Neural progenitor cell (in vitro differentiated cells): Measurements from ENCODE around the gene UBE3C. TPM values are rescaled to one million over a fixed set of nuclear protein-coding genes. Genes with fewer than 3 reads are reported as not detected.

Experiments
- DNase-seq: peaks from one replicate; pipeline ENCODE4 v3.0.0-alpha.2; 2016; ENCODE audit warnings: low spot score
- H2AFZ ChIP-seq: fragments of 200-600 bp; sonication (generic); replicated peaks from 2 replicates; pipeline ENCODE4 v1.6.1; 2016; ENCODE audit warnings: antibody characterized with exemption
- H3F3A ChIP-seq: fragments of 200-600 bp; sonication (generic); 2 replicates; pipeline ENCODE4 v1.6.1; 2016; ENCODE audit warnings: antibody characterized with exemption, low read depth
- H3K27ac ChIP-seq: fragments of 200-600 bp; sonication (generic); 2 replicates; pipeline ENCODE4 v1.5.1; 2016; ENCODE audit warnings: mild to moderate bottlenecking
- H3K27me3 ChIP-seq: fragments of 200-600 bp; sonication (generic); 2 replicates; pipeline ENCODE4 v1.6.1; 2016; ENCODE audit warnings: mild to moderate bottlenecking, moderate library complexity
- H3K36me3 ChIP-seq: fragments of 200-600 bp; sonication (generic); 2 replicates; pipeline ENCODE4 v1.5.1; 2016
- H3K4me1 ChIP-seq: fragments of 200-600 bp; sonication (generic); 2 replicates; pipeline ENCODE4 v1.6.1; 2016; ENCODE audit warnings: mixed run types
- H3K4me2 ChIP-seq: fragments of 200-600 bp; sonication (generic); 2 replicates; pipeline ENCODE4 v1.6.1; 2016
- H3K4me3 ChIP-seq: fragments of 200-600 bp; sonication (generic); 2 replicates; pipeline ENCODE4 v1.5.1; 2016
- H3K79me2 ChIP-seq: fragments of 200-600 bp; sonication (generic); 2 replicates; pipeline ENCODE4 v1.6.1; 2016; ENCODE audit warnings: low read depth
- H3K9ac ChIP-seq: fragments of 200-600 bp; sonication (generic); 2 replicates; pipeline ENCODE4 v1.6.1; 2016
- H3K9me3 ChIP-seq: fragments of 200-600 bp; sonication (generic); 2 replicates; pipeline ENCODE4 v1.5.1; 2016; ENCODE audit warnings: low read depth
- H4K20me1 ChIP-seq: fragments of 200-600 bp; sonication (generic); 2 replicates; pipeline ENCODE4 v1.6.1; 2016; ENCODE audit warnings: low read depth
- H3K27ac Mint-ChIP-seq: 3 replicates; pipeline ENCODE4 v1.8.0; 2021; ENCODE audit warnings: mixed read lengths
- H3K27me3 Mint-ChIP-seq: 2 replicates; pipeline ENCODE4 v1.8.0; 2022; ENCODE audit warnings: low read depth, mild to moderate bottlenecking, inconsistent platforms, moderate library complexity, mixed read lengths; ENCODE audit not compliant: insufficient read depth
- H3K36me3 Mint-ChIP-seq: 3 replicates; pipeline ENCODE4 v1.8.0; 2021; ENCODE audit warnings: mixed read lengths
- H3K4me1 Mint-ChIP-seq: 3 replicates; pipeline ENCODE4 v1.8.0; 2021; ENCODE audit warnings: mixed read lengths
- H3K4me3 Mint-ChIP-seq: 3 replicates; pipeline ENCODE4 v1.8.0; 2021; ENCODE audit warnings: mild to moderate bottlenecking, moderate library complexity, mixed read lengths
- H3K9me3 Mint-ChIP-seq: 3 replicates; pipeline ENCODE4 v1.8.0; 2020; ENCODE audit warnings: mixed read lengths
- CTCF ChIP-seq: fragments of 200-600 bp; sonication (generic); IDR thresholded peaks from 2 replicates; pipeline ENCODE4 v1.5.1; 2017; ENCODE audit warnings: antibody characterized with exemption, mild to moderate bottlenecking
- EZH2 ChIP-seq: fragments of 200-600 bp; sonication (generic); IDR thresholded peaks from 2 replicates; pipeline ENCODE4 v1.6.1; 2017; ENCODE audit warnings: antibody characterized with exemption, mild to moderate bottlenecking, moderate library complexity
- EZH2phosphoT487 ChIP-seq: fragments of 200-600 bp; sonication (generic); IDR thresholded peaks from 2 replicates; pipeline ENCODE4 v1.6.1; 2017; ENCODE audit warnings: antibody characterized with exemption
- total RNA-seq: library from RNA; depleted of rRNA; stranded (reverse); fragments of >200 nt; gene quantifications from 2 replicates; pipeline ENCODE4 v1.2.3, GENCODE V29; 2015; ENCODE audit warnings: low replicate concordance

Gene UBE3C
- total RNA-seq, 1 donor from 2014 or later: 65.9 TPM

GRCh38 chr7:157294773-157295172 is 156.0 kb downstream of the UBE3C start:
- no peak for TF ChIP-seq EZH2phosphoT487
- TF ChIP-seq CTCF: no peak
- TF ChIP-seq EZH2: no peak
- H4K20me1 ChIP-seq: no peaks in the 10 kb centered on the region
- no peak overlapping the region for H3K9ac ChIP-seq
- peaks cover 12% of the 10 kb centered on the region for H3K27me3 Mint-ChIP-seq
- no peak for DNase-seq
- peaks cover 15% of the 10 kb centered on the region for H3K4me1 Mint-ChIP-seq
- no peaks in the 10 kb centered on the region for H3K4me1 ChIP-seq
- no peak overlapping the region for H3K27ac Mint-ChIP-seq
- H3K4me3 ChIP-seq: no peak overlapping the region
- H3F3A ChIP-seq: no peaks in the 10 kb centered on the region
- no peaks in the 10 kb centered on the region for H3K27me3 ChIP-seq
- H3K4me2 ChIP-seq: no peak overlapping the region
- H3K9me3 Mint-ChIP-seq: peaks cover 6% of the 10 kb centered on the region
- no peaks in the 10 kb centered on the region for H3K79me2 ChIP-seq
- no peaks in the 10 kb centered on the region for H3K36me3 ChIP-seq
- H3K27ac ChIP-seq: no peak overlapping the region
- H3K36me3 Mint-ChIP-seq: no peaks in the 10 kb centered on the region
- no peaks in the 10 kb centered on the region for H3K9me3 ChIP-seq
- no peak overlapping the region for H2AFZ ChIP-seq
- no peak overlapping the region for H3K4me3 Mint-ChIP-seq

- TF ChIP-seq CTCF (no peak), EZH2 (no peak)
- Mint-ChIP-seq H3K4me3 (no peak overlapping the region), H3K4me1 (peaks cover 15% of the 10 kb centered on the region), H3K27me3 (peaks cover 12% of the 10 kb centered on the region), H3K27ac (no peak overlapping the region), H3K9me3 (peaks cover 6% of the 10 kb centered on the region), H3K36me3 (no peaks in the 10 kb centered on the region)
- Histone ChIP-seq H3K36me3 (no peaks in the 10 kb centered on the region), H4K20me1 (no peaks in the 10 kb centered on the region), H2AFZ (no peak overlapping the region), H3K79me2 (no peaks in the 10 kb centered on the region), H3K9ac (no peak overlapping the region), H3K9me3 (no peaks in the 10 kb centered on the region), H3K27me3 (no peaks in the 10 kb centered on the region), H3K4me1 (no peaks in the 10 kb centered on the region), H3K4me3 (no peak overlapping the region), H3F3A (no peaks in the 10 kb centered on the region), H3K27ac (no peak overlapping the region), H3K4me2 (no peak overlapping the region)
- no peak for DNase-seq
Measured at GRCh38 chr7:157295338-157295737, 156.6 kb downstream of the UBE3C start.

- Mint-ChIP-seq H3K4me1 (peaks cover 10% of the 10 kb centered on the region), H3K36me3 (no peaks in the 10 kb centered on the region), H3K4me3 (no peak overlapping the region), H3K9me3 (peaks cover 6% of the 10 kb centered on the region), H3K27me3 (peaks cover 12% of the 10 kb centered on the region), H3K27ac (peak overlapping the region; percentile 86)
- Histone ChIP-seq H3K4me3 (no peak overlapping the region), H3K27ac (no peak overlapping the region), H3K36me3 (no peaks in the 10 kb centered on the region), H4K20me1 (no peaks in the 10 kb centered on the region), H3F3A (no peaks in the 10 kb centered on the region), H2AFZ (no peak overlapping the region), H3K4me1 (no peaks in the 10 kb centered on the region), H3K79me2 (no peaks in the 10 kb centered on the region), H3K27me3 (no peaks in the 10 kb centered on the region), H3K9ac (no peak overlapping the region), H3K4me2 (no peak overlapping the region), H3K9me3 (no peaks in the 10 kb centered on the region)
- no peak for DNase-seq
- TF ChIP-seq EZH2phosphoT487 (no peak), EZH2 (no peak), CTCF (no peak)
Measured at GRCh38 chr7:157297185-157297584, 158.5 kb downstream of the UBE3C start.

GRCh38 chr7:157299317-157299612 is 160.5 kb downstream of the UBE3C start:
- peak overlapping the region; percentile 54 for H3K4me3 Mint-ChIP-seq
- H3K79me2 ChIP-seq: no peaks in the 10 kb centered on the region
- peaks cover 8% of the 10 kb centered on the region for H3K4me1 Mint-ChIP-seq
- no peak overlapping the region for H3K4me2 ChIP-seq
- H3K9me3 ChIP-seq: no peaks in the 10 kb centered on the region
- H3K36me3 Mint-ChIP-seq: no peaks in the 10 kb centered on the region
- no peak overlapping the region for H3K27ac ChIP-seq
- no peak for DNase-seq
- H2AFZ ChIP-seq: no peak overlapping the region
- H3K9me3 Mint-ChIP-seq: peaks cover 6% of the 10 kb centered on the region
- H3K4me1 ChIP-seq: no peaks in the 10 kb centered on the region
- H3K27me3 Mint-ChIP-seq: peaks cover 12% of the 10 kb centered on the region
- no peaks in the 10 kb centered on the region for H3K36me3 ChIP-seq
- H3K9ac ChIP-seq: no peak overlapping the region
- H3K4me3 ChIP-seq: no peak overlapping the region
- H3K27me3 ChIP-seq: no peaks in the 10 kb centered on the region
- no peaks in the 10 kb centered on the region for H4K20me1 ChIP-seq
- H3F3A ChIP-seq: no peaks in the 10 kb centered on the region
- TF ChIP-seq CTCF (no peak), EZH2phosphoT487 (no peak), EZH2 (no peak)
- peak overlapping the region; percentile 46 for H3K27ac Mint-ChIP-seq
